HG03064 (cell line): ENCODE measurements around the gene MCC.

ENCODE experiments used
- ATAC-seq: cut with Tn5 transposase; IDR thresholded peaks from one replicate; pipeline ENCODE4 v1.9.1; 2021; ENCODE audit warnings: low read depth; ENCODE audit not compliant: unreplicated experiment

Gene MCC

GRCh38 chr5:112974901-112975300 lies 513.4 kb downstream of the MCC start:
- ATAC-seq: no peak

- ATAC-seq: no peak
Observed at GRCh38 chr5:112973904-112974303, 514.3 kb downstream of the MCC start.

DNA sequence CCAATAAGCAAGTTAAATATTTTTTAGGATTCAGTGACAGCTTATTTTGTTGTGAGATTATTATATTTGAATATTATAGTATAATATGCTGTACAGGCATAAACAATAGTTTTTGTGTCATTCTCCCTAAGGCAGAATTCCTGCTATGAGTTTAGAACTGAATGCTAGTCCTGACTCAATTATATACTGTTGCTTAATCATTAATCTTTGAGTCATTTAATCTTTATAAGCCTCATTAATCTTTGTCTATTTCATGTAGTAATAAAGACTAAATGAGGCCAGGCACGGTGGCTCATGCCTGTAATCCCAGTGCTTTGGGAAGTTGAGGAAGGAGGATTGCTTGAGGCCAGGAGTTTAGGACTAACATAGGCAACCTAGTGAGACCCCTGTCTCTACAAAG lies 515.2 kb downstream of the MCC start:
- no peak for ATAC-seq
